GM12878 (cell line): ENCODE data around the gene CHRNE. TPM values are rescaled to one million over a fixed set of nuclear protein-coding genes. Genes with fewer than 3 reads are reported as not detected.

Experiments used
- ATAC-seq: fragments of 200-7000 bp; cut with Tn5 transposase; 3 replicates; pipeline ENCODE4 v1.9.1; 2020; ENCODE audit warnings: mild to moderate bottlenecking, moderate library complexity
- BruUV-seq: library from RNA; stranded (reverse); fragments of 400-500 nt; replicated peaks from 2 replicates; lab custom pipeline; 2021; lab: Mats Ljungman, UMichigan
- CTCF ChIA-PET: fragments of 300-600 bp; sonication (Branson Sonifier 250); formaldehyde crosslinking; extraction: SDS; loops from one replicate; lab custom pipeline; 2021; ENCODE audit warnings: inconsistent platforms; lab: Yijun Ruan, JAX
- POLR2A ChIA-PET: fragments of 350-600 bp; formaldehyde crosslinking; extraction: SDS; loops from one replicate; lab custom pipeline; 2021; ENCODE audit warnings: inconsistent platforms; lab: Charles Lee
- RAD21 ChIA-PET: fragments of 300-600 bp; sonication (Branson Sonifier 250); formaldehyde crosslinking; loops from one replicate; lab custom pipeline; 2023; ENCODE audit warnings: antibody characterized with exemption; ENCODE audit not compliant: unreplicated experiment; lab: Charles Lee
- SMC1A ChIA-PET: fragments of 300-600 bp; sonication (Branson Sonifier 250); formaldehyde crosslinking; loops from one replicate; lab custom pipeline; 2023; ENCODE audit not compliant: unreplicated experiment, uncharacterized antibody; lab: Charles Lee
- DNase-seq: peaks from one replicate; pipeline ENCODE4 v3.0.0-alpha.2; 2011; ENCODE audit warnings: low read depth, low spot score
- FAIRE-seq: peaks from 3 replicates; lab custom pipeline; 2011; peaks lifted over from hg19 to GRCh38; lab: Jason Lieb, UNC
- H2AFZ ChIP-seq: 2 replicates; pipeline ENCODE4 v1.6.0; 2011; ENCODE audit warnings: low read depth, low read length, control low read depth; ENCODE audit not compliant: control insufficient read depth
- H3K27ac ChIP-seq: 2 replicates; pipeline ENCODE4 v1.5.1; 2011; ENCODE audit warnings: control low read depth; ENCODE audit not compliant: control insufficient read depth, insufficient read depth
- H3K27me3 ChIP-seq, 2 experiments: replicated peaks in 1 of 2; 2 replicates each; pipeline versions ENCODE4 v1.6.0 to v1.6.1; 2011; ENCODE audit warnings: low read length in 1 of 2; ENCODE audit not compliant: control insufficient read depth in 2 of 2, insufficient read depth in 2 of 2
- H3K36me3 ChIP-seq, 2 experiments: 2 replicates each; pipeline ENCODE4 v1.5.1; 2011; ENCODE audit warnings: low read length in 1 of 2; ENCODE audit not compliant: control insufficient read depth in 2 of 2, insufficient read depth in 2 of 2
- H3K4me1 ChIP-seq: 2 replicates; pipeline ENCODE4 v1.6.1; 2011; ENCODE audit warnings: mild to moderate bottlenecking, low read length, moderate library complexity, mixed read lengths; ENCODE audit not compliant: control insufficient read depth, insufficient read depth
- H3K4me2 ChIP-seq: 2 replicates; pipeline ENCODE4 v1.6.0; 2011; ENCODE audit warnings: control low read depth; ENCODE audit not compliant: control insufficient read depth, insufficient read depth
- H3K4me3 ChIP-seq: fragments of 200-600 bp; sonication (generic); 2 replicates; pipeline ENCODE4 v1.5.1; 2016
- H3K79me2 ChIP-seq: 2 replicates; pipeline ENCODE4 v1.6.0; 2011; ENCODE audit warnings: low read length; ENCODE audit not compliant: control insufficient read depth, insufficient read depth
- H3K9ac ChIP-seq: 2 replicates; pipeline ENCODE4 v1.8.0; 2011; ENCODE audit warnings: low read length, control low read depth, mixed read lengths; ENCODE audit not compliant: control insufficient read depth, insufficient read depth
- H3K9me3 ChIP-seq: replicated peaks from 3 replicates; pipeline ENCODE4 v1.5.1; 2011; ENCODE audit warnings: mild to moderate bottlenecking, low read length; ENCODE audit not compliant: control insufficient read depth, insufficient read depth
- H4K20me1 ChIP-seq: 2 replicates; pipeline ENCODE4 v1.6.0; 2011; ENCODE audit not compliant: control insufficient read depth, insufficient read depth
- BACH1 ChIP-seq: fragments of 450-650 bp; IDR thresholded peaks from 2 replicates; pipeline ENCODE4 v1.6.1; 2017; ENCODE audit warnings: mild to moderate bottlenecking, borderline replicate concordance
- JUND ChIP-seq: IDR thresholded peaks from 2 replicates; pipeline ENCODE4 v1.6.1; 2012; ENCODE audit warnings: low read depth, mild to moderate bottlenecking, low read length, improper control_type of control experiment, moderate library complexity
- MTA3 ChIP-seq: IDR thresholded peaks from 2 replicates; pipeline ENCODE4 v1.6.1; 2012; ENCODE audit warnings: low read length, inconsistent platforms, borderline replicate concordance
- POLR2A ChIP-seq: IDR thresholded peaks from 2 replicates; pipeline ENCODE4 v1.6.1; 2011; ENCODE audit warnings: low read depth, mild to moderate bottlenecking, low read length
- POLR2AphosphoS5 ChIP-seq: IDR thresholded peaks from 2 replicates; pipeline ENCODE4 v1.6.1; 2011; ENCODE audit warnings: mild to moderate bottlenecking, low read length, inconsistent platforms
- SPI1 ChIP-seq: IDR thresholded peaks from 2 replicates; pipeline ENCODE4 v1.6.1; 2011; ENCODE audit warnings: low read depth, mild to moderate bottlenecking, low read length, moderate library complexity, borderline replicate concordance; ENCODE audit not compliant: insufficient read depth
- TCF12 ChIP-seq: IDR thresholded peaks from 2 replicates; pipeline ENCODE4 v1.6.1; 2011; ENCODE audit warnings: low read depth, mild to moderate bottlenecking, low read length
- USF1 ChIP-seq: IDR thresholded peaks from 2 replicates; pipeline ENCODE4 v1.6.1; 2011; ENCODE audit warnings: borderline replicate concordance, low read depth, mild to moderate bottlenecking, moderate library complexity, mixed read lengths, low read length; ENCODE audit not compliant: insufficient read depth; ENCODE audit errors: extremely low read length
- YY1 ChIP-seq: IDR thresholded peaks from 2 replicates; pipeline ENCODE4 v1.6.1; 2011; ENCODE audit warnings: low read depth, mild to moderate bottlenecking, low read length
- WGBS: methylation state at CpG from one replicate; pipeline ENCODE4 v1.1.6; 2016; ENCODE audit warnings: low lambda C conversion rate; ENCODE audit not compliant: insufficient replicate concordance, insufficient coverage; ENCODE audit errors: missing lambda C conversion rate; 5-methylcytosine and 5-hydroxymethylcytosine counted together
- in situ Hi-C: fragments of 300-500 bp; cut with MboI; formaldehyde crosslinking; loops from 9 replicates; pipeline ENCODE4 v1.14.3; 2018; ENCODE audit warnings: mixed read lengths
- intact Hi-C: fragments of 100-400 bp; cut with micrococcal nuclease; formaldehyde crosslinking; loops from one replicate; pipeline ENCODE4 v1.14.2; 2022; ENCODE audit not compliant: unreplicated experiment
- polyA plus RNA-seq, 11 experiments: library from polyadenylated mRNA; depleted of rRNA in 4 of 11; unstranded in 6 of 11; stranded (reverse) in 5 of 11; fragments of >200 nt; fragmentation: Nextera tagmentation in 4 of 11; fragmentation: Illumina TruSeq in 1 of 11; extraction: Ambion mirVana in 4 of 11; extraction: Trizol in 1 of 11; gene quantifications; 1 replicate in 1 of 11; 2 replicates in 10 of 11; pipeline versions ENCODE4 v1.2.1 to v1.2.3, GENCODE V29; 2011 to 2016; ENCODE audit warnings: inconsistent platforms in 2 of 11, missing spikeins in 2 of 11, low read depth in 1 of 11
- total RNA-seq, 4 experiments: library from RNA; depleted of rRNA in 3 of 4; stranded (reverse); fragments of >200 nt in 3 of 4; fragmentation: Illumina TruSeq in 1 of 4; extraction: Trizol in 1 of 4; gene quantifications; 2 replicates each; pipeline versions ENCODE4 v1.2.1 to v1.2.3, GENCODE V29; 2013 to 2021
- TF ChIP-seq, protein P1 (sequence below): fragments of 450-650 bp; IDR thresholded peaks from 2 replicates; pipeline ENCODE4 v1.6.1; 2016; ENCODE audit warnings: mild to moderate bottlenecking

CHRNE gene
- total and polyA plus RNA-seq, 10 of the 15 experiments (the other 5 are each of a cell fraction or from before 2014, with no cell fraction given): 0.05 to 0.11 (median 0.08) TPM; not detected in 6

GRCh38 chr17:4944163-4944553 lies 41.3 kb upstream of the CHRNE start (continued):
- TF ChIP-seq, protein P1, sequence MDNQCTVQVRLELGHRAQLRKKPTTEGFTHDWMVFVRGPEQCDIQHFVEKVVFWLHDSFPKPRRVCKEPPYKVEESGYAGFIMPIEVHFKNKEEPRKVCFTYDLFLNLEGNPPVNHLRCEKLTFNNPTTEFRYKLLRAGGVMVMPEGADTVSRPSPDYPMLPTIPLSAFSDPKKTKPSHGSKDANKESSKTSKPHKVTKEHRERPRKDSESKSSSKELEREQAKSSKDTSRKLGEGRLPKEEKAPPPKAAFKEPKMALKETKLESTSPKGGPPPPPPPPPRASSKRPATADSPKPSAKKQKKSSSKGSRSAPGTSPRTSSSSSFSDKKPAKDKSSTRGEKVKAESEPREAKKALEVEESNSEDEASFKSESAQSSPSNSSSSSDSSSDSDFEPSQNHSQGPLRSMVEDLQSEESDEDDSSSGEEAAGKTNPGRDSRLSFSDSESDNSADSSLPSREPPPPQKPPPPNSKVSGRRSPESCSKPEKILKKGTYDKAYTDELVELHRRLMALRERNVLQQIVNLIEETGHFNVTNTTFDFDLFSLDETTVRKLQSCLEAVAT: peak; percentile 48
- TF ChIP-seq JUND (no peak), SPI1 (peak; percentile 90), YY1 (0 out of 2 replicates have a peak, but pooled peaks have one; percentile 5), BACH1 (peak; percentile 30), TCF12 (0 out of 2 replicates have a peak, but pooled peaks have one; percentile 16), USF1 (no peak)

- FAIRE-seq (no peak), DNase-seq (no peak), ATAC-seq (no peak)
- ChIA-PET CTCF (no interaction called here), SMC1A (interaction anchor here (7.1 kb wide), 1 partner anchor 24 kb away, joined by 50 read pairs; the partner anchor contains the start of gene SPAG7), POLR2A (interaction anchor here (17.5 kb wide), 1 partner anchor 23 kb away, joined by 272 read pairs; the partner anchor contains the start of gene SPAG7), RAD21 (interaction anchor here (1.7 kb wide), 1 partner anchor 25 kb away, joined by 6 read pairs; the partner anchor contains the start of gene SPAG7)
- H2AFZ ChIP-seq: no peak overlapping the region
- WGBS: 97% methylated on average over 13 of the region's 13 CpGs
- H3K79me2 ChIP-seq: peaks cover 94% of the 10 kb centered on the region
- TF ChIP-seq POLR2A (peak; percentile 69), MTA3 (no peak), POLR2AphosphoS5 (peak; percentile 57)
- peaks cover 5% of the 10 kb centered on the region for H4K20me1 ChIP-seq
- no peaks in the 10 kb centered on the region for H3K27me3 ChIP-seq
- in situ Hi-C loops (no loop called here), intact Hi-C loops (loop anchor here (5.0 kb wide), 1 partner anchor 294 kb away; no protein-coding TSS in a partner anchor)
- H3K4me1 ChIP-seq: peaks cover 46% of the 10 kb centered on the region
- H3K9me3 ChIP-seq: no peaks in the 10 kb centered on the region
- H3K4me3 ChIP-seq: peak overlapping the region; percentile 85; the same call in 1 of the 2 replicates
- H3K36me3 ChIP-seq: peaks cover 22% of the 10 kb centered on the region in 2 experiments
- peak overlapping the region; percentile 55 for H3K4me2 ChIP-seq
- no TSS peak for BruUV-seq
- peak overlapping the region; percentile 100 for H3K27ac ChIP-seq
- peak overlapping the region; percentile 44 for H3K9ac ChIP-seq
Measured at GRCh38 chr17:4942760-4943508, 40.0 kb upstream of the CHRNE start.
